GM18505 (cell line): ENCODE results near the gene MGAT4C.
"Not testable (repeated sequence)": the region's sequence is repeated elsewhere in the genome, so short reads cannot be mapped to it uniquely, and the experiment has no call there.

Experiments used
- ATAC-seq: cut with Tn5 transposase; IDR thresholded peaks from one replicate; pipeline ENCODE4 v1.9.1; 2021; ENCODE audit not compliant: unreplicated experiment
- POLR2A ChIP-seq: IDR thresholded peaks from 4 replicates; pipeline ENCODE4 v1.6.1; 2011; ENCODE audit warnings: borderline replicate concordance; ENCODE audit not compliant: insufficient read depth, insufficient read length; ENCODE audit errors: extremely low read depth

MGAT4C gene

DNA sequence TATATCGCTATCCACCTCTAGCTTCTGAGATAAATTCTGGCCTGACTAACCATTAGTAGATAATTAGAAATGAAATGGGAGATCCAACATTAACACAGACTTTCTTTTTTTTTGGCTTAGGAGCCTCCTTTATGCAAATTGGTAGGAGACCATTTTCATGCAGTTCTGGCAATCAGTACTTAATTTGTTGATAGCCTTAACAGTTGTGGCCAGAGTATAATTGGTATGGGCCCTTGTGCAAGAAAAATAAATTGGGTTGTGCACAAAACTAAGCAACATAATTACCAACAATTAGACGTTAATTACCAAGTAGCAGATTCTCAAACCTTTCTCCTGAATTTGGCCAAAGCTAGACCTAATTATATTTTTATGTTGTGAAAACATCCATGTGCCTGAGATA is 111.0 kb downstream of the MGAT4C start:
- TF ChIP-seq POLR2A: no peak

GRCh38 chr12:86143162-86143561 is 113.0 kb downstream of the MGAT4C start:
- ATAC-seq: no peak
- no peak for TF ChIP-seq POLR2A

More for the DNA sequence above, 111.0 kb downstream of the MGAT4C start:
- ATAC-seq: no peak

- no peak for ATAC-seq
- no peak for TF ChIP-seq POLR2A
These were observed 116.5 kb downstream of the MGAT4C start for GRCh38 chr12:86139671-86140070.

GRCh38 chr12:86138770-86139169 is 117.4 kb downstream of the MGAT4C start:
- TF ChIP-seq POLR2A: no peak
- ATAC-seq: no peak

- no peak for ATAC-seq
- no peak for TF ChIP-seq POLR2A
These were observed 118.3 kb downstream of the MGAT4C start for GRCh38 chr12:86137936-86138335.

DNA sequence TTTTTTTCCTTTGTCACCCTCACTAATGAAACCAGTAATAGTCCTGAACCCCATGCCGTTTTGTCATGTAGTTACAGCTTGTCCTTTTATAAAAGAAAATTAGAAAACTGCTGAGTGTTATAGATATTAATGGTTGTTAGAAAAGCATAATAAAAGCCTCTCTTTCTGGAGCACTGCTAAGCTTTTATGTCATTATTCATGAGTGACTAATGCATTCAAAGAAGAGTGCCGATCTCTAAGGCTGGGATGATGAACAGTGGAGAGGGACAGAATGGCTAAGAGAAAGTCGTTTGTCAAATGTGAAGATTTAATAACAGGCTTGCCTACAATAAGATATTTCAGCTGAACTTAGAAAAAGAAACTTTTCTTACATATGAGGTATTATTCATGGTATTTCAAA is 121.6 kb downstream of the MGAT4C start:
- ATAC-seq: no peak
- no peak for TF ChIP-seq POLR2A

- ATAC-seq: not testable (repeated sequence)
These were observed 129.3 kb downstream of the MGAT4C start for GRCh38 chr12:86126900-86127299.

DNA sequence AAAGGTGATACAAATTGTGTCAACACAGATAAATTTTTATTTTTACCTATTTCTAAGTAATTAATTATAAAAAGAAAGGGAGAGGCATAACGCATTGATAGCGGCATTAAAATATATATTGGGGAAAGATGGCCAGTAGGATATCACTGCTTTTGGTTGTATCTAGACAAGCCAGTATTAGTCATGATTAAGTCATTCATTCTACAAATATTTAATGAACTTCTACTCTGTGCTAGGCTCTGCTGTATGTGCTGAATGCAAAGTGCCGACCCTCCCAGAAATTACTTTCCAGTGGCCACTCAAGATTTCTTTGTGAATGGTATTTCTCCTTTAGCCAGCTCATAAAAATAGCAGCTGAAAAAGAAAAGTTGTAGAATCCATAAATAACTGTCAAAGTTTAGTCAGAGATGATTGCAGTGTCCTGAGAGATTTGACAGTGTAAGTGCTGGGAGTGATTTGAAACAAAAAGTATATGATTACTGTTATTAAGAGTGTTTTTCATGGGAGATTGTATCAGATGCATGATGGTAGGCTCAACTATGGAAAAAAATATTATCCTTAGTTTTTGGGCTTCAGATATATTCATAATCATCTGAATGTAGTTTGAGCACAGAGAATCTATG is 133.2 kb downstream of the MGAT4C start:
- no peak for TF ChIP-seq POLR2A
- no peak for ATAC-seq

GRCh38 chr12:86118161-86118560 is 138.0 kb downstream of the MGAT4C start:
- no peak for ATAC-seq
- no peak for TF ChIP-seq POLR2A

GRCh38 chr12:86117711-86118110 is 138.5 kb downstream of the MGAT4C start:
- no peak for TF ChIP-seq POLR2A
- ATAC-seq: no peak

- no peak for TF ChIP-seq POLR2A
- ATAC-seq: no peak
These were observed 152.1 kb downstream of the MGAT4C start for GRCh38 chr12:86104087-86104486.

DNA sequence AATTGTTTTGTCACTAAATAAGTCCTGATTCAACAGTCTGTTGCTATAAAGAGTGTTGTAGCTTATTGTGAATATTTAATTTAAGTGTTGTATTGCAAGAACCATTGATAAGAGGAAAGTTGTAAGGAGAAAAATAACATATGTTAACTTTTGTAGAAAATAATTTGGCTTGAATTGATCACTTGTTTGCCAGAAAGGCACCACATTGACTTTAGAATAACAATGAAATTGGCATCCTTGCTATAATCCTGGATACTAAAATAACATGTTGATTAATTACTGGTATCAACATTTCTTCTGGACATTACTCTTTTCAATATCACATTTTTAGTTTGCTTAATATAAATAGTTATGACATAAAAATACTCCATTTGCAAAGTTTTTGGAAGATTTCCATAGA is 159.0 kb downstream of the MGAT4C start:
- ATAC-seq: no peak
- no peak for TF ChIP-seq POLR2A

DNA sequence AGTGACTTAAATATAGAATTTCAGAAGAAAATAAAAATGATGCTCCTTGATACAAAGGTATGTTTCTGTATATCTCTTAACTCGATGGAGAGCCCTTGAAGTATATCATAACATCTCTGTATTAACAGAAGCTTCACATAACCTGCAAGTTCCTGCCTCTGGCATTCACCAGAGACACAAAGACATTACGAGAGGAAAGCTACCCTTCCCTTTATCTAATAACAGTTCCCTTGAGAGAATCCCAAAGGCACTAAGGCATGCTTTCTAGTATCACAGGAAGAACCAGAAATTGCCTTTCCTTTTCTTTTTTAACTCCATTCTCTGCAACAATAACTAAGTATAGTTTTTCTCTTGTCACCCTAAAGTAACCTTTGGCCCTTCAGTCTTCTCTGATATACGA is 164.5 kb downstream of the MGAT4C start:
- ATAC-seq: no peak
- TF ChIP-seq POLR2A: no peak

DNA sequence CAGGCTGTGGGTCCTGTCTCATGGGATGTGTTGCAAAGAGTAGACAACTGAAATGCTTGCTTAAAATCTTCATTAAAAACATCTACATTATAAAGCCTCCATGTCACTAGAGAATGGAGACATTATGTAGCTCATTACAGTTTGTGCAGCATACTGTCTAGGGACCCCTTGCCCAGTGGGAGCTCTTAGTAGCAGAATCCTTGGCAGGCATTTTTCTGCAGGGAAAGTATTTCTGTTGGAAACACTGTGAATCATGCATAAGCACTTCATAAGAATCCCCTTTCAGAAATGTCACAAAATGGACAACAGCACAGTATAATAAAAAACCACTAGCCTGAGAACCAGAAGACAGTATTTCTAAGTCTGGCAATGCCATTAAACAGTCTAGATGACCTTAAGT is 174.3 kb downstream of the MGAT4C start:
- no peak for TF ChIP-seq POLR2A
- no peak for ATAC-seq

DNA sequence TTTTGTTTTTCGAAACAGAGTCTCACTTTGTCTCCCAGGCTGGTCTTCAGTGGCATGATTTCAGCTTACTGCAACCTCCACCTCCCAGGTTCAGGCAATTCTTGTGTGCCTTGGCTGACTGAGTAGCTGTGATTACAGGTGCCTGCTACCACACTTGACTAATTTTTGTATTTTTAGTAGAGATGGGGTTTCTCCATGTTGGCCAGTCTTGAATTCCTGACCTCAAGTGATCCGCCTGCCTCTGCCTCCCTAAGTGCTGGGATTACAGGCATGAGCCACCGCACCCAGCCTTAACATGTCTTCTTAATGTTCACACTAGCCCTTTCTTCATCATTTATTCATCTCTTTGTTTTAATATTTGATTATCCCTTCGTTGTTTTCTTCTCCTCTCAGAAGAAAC is 197.1 kb downstream of the MGAT4C start:
- not testable (repeated sequence) for ATAC-seq
